Nucleus accumbens (tissue), 56 donors: ENCODE measurements around the gene SLX9.
"Not testable (repeated sequence)": the region's sequence is repeated elsewhere in the genome, so short reads cannot be mapped to it uniquely, and the experiment has no call there.

ENCODE experiments used
- DNase-seq, 56 donors: peaks; one replicate each; lab custom pipeline; 2025; lab: John Stamatoyannopoulos, UW

The SLX9 gene

GRCh38 chr21:44901391-44902074 lies 38.3 kb upstream of the SLX9 start:
- DNase-seq = no peak

GRCh38 chr21:44902268-44903049 lies 37.4 kb upstream of the SLX9 start:
- DNase-seq = no peak

GRCh38 chr21:44903050-44903685 lies 36.7 kb upstream of the SLX9 start:
- no peak for DNase-seq

GRCh38 chr21:44903689-44904088 lies 36.1 kb upstream of the SLX9 start:
- DNase-seq = no peak

- no peak for DNase-seq
Observed at GRCh38 chr21:44904141-44904923, 35.5 kb upstream of the SLX9 start.

- DNase-seq = no peak
Observed at GRCh38 chr21:44905016-44905727, 34.7 kb upstream of the SLX9 start.

- DNase-seq = no peak
Observed at GRCh38 chr21:44905728-44906090, 34.1 kb upstream of the SLX9 start.

GRCh38 chr21:44907225-44907965 lies 32.4 kb upstream of the SLX9 start:
- no peak for DNase-seq

- no peak for DNase-seq
Observed at GRCh38 chr21:44907966-44908895, 31.6 kb upstream of the SLX9 start.

GRCh38 chr21:44908908-44909307 lies 30.9 kb upstream of the SLX9 start:
- DNase-seq = no peak

GRCh38 chr21:44909719-44910118 lies 30.1 kb upstream of the SLX9 start:
- no peak for DNase-seq

GRCh38 chr21:44910229-44911067 lies 29.4 kb upstream of the SLX9 start:
- DNase-seq = no peak

- DNase-seq = no peak
Observed at GRCh38 chr21:44911068-44911383, 28.8 kb upstream of the SLX9 start.

GRCh38 chr21:44911384-44912157 lies 28.3 kb upstream of the SLX9 start:
- DNase-seq = peak in 47 of 56 donors; percentile 18 to 82 (median 45)

GRCh38 chr21:44912158-44912473 lies 27.7 kb upstream of the SLX9 start:
- DNase-seq = no peak

- not testable (repeated sequence) for DNase-seq
Observed at GRCh38 chr21:44912506-44913412, 27.1 kb upstream of the SLX9 start.
